ENCODE results near the gene FAM114A2. TPM values are rescaled to one million over a fixed set of nuclear protein-coding genes. Genes with fewer than 3 reads are reported as not detected.
A peak's percentile ranks its signal among the peaks of the same experiment; 100 is the strongest.

The FAM114A2 gene
- total and polyA plus RNA-seq, 9 donors, result 14.0 to 42.4 (median 17.8) TPM

GRCh38 chr5:153979028-153979783 lies 59.5 kb downstream of the FAM114A2 start:
- Histone ChIP-seq H3K27ac (ENCODE audit: low read length) (no peak overlapping the region), H3K4me3 (ENCODE audit: low read length) (no peak overlapping the region), H3K4me1 (ENCODE audit: control insufficient read depth, insufficient read depth, low read length) (no peaks in the 10 kb centered on the region), H3K36me3 (ENCODE audit: control insufficient read depth, insufficient read depth, low read length) (no peaks in the 10 kb centered on the region), H3K9me3 (replicated peaks; ENCODE audit: control insufficient read depth, low read depth, low read length) (no peaks in the 10 kb centered on the region), H3K27me3 (ENCODE audit: control insufficient read depth, insufficient read depth, low read length) (peaks cover 4% of the 10 kb centered on the region)
- no peak for DNase-seq
- WGBS (ENCODE audit: insufficient coverage), result no CpG with 5 or more reads among the region's 4 CpGs

GRCh38 chr5:153974813-153975163 lies 63.9 kb downstream of the FAM114A2 start:
- Histone ChIP-seq H3K36me3 (ENCODE audit: control insufficient read depth, insufficient read depth, low read length) (no peaks in the 10 kb centered on the region), H3K4me1 (ENCODE audit: control insufficient read depth, insufficient read depth, low read length) (no peaks in the 10 kb centered on the region)
- no peak for DNase-seq

GRCh38 chr5:153974131-153974812 lies 64.4 kb downstream of the FAM114A2 start:
- DNase-seq, result peak; percentile 62
- H3K4me3 ChIP-seq (ENCODE audit: low read length), result no peak overlapping the region
- 14% methylated on average over 7 of the region's 7 CpGs for WGBS (ENCODE audit: insufficient coverage)

More at GRCh38 chr5:153974813-153975163, 63.9 kb downstream of the FAM114A2 start:
- Histone ChIP-seq H3K4me3 (ENCODE audit: low read length) (no peak overlapping the region), H3K27ac (ENCODE audit: low read length) (no peak overlapping the region), H3K27me3 (ENCODE audit: control insufficient read depth, insufficient read depth, low read length) (peaks cover 4% of the 10 kb centered on the region), H3K9me3 (replicated peaks; ENCODE audit: control insufficient read depth, low read depth, low read length) (no peaks in the 10 kb centered on the region)

GRCh38 chr5:153972240-153972639 lies 66.5 kb downstream of the FAM114A2 start:
- DNase-seq, result no peak
- WGBS (ENCODE audit: insufficient coverage), result 80% methylated on average over 1 of the region's 2 CpGs
- no peaks in the 10 kb centered on the region for H3K9me3 ChIP-seq (replicated peaks; ENCODE audit: control insufficient read depth, low read depth, low read length)
- H3K36me3 ChIP-seq (ENCODE audit: control insufficient read depth, insufficient read depth, low read length), result no peaks in the 10 kb centered on the region
- H3K4me3 ChIP-seq (ENCODE audit: low read length), result no peak overlapping the region
- H3K27me3 ChIP-seq (ENCODE audit: control insufficient read depth, insufficient read depth, low read length), result peaks cover 4% of the 10 kb centered on the region
- H3K4me1 ChIP-seq (ENCODE audit: control insufficient read depth, insufficient read depth, low read length), result no peaks in the 10 kb centered on the region
- no peak overlapping the region for H3K27ac ChIP-seq (ENCODE audit: low read length)

More at GRCh38 chr5:153974131-153974812, 64.4 kb downstream of the FAM114A2 start:
- Histone ChIP-seq H3K9me3 (replicated peaks; ENCODE audit: control insufficient read depth, low read depth, low read length) (no peaks in the 10 kb centered on the region), H3K27me3 (ENCODE audit: control insufficient read depth, insufficient read depth, low read length) (peaks cover 4% of the 10 kb centered on the region), H3K27ac (ENCODE audit: low read length) (no peak overlapping the region), H3K36me3 (ENCODE audit: control insufficient read depth, insufficient read depth, low read length) (no peaks in the 10 kb centered on the region), H3K4me1 (ENCODE audit: control insufficient read depth, insufficient read depth, low read length) (no peaks in the 10 kb centered on the region)

- H3K4me1 ChIP-seq (ENCODE audit: control insufficient read depth, insufficient read depth, low read length), result no peaks in the 10 kb centered on the region
- H3K27me3 ChIP-seq (ENCODE audit: control insufficient read depth, insufficient read depth, low read length), result no peaks in the 10 kb centered on the region
- DNase-seq, result no peak
- H3K36me3 ChIP-seq (ENCODE audit: control insufficient read depth, insufficient read depth, low read length), result no peaks in the 10 kb centered on the region
- WGBS (ENCODE audit: insufficient coverage), result 60% methylated on average over 1 of the region's 3 CpGs
- H3K27ac ChIP-seq (ENCODE audit: low read length), result no peak overlapping the region
- H3K9me3 ChIP-seq (replicated peaks; ENCODE audit: control insufficient read depth, low read depth, low read length), result no peaks in the 10 kb centered on the region
- H3K4me3 ChIP-seq (ENCODE audit: low read length), result no peak overlapping the region
These were observed 68.2 kb downstream of the FAM114A2 start for GRCh38 chr5:153970496-153970895.

GRCh38 chr5:153969563-153969895 lies 69.2 kb downstream of the FAM114A2 start:
- peaks cover 4% of the 10 kb centered on the region for H3K4me1 ChIP-seq (ENCODE audit: control insufficient read depth, insufficient read depth, low read length)
- H3K9me3 ChIP-seq (replicated peaks; ENCODE audit: control insufficient read depth, low read depth, low read length), result no peaks in the 10 kb centered on the region
- no peaks in the 10 kb centered on the region for H3K36me3 ChIP-seq (ENCODE audit: control insufficient read depth, insufficient read depth, low read length)
- DNase-seq, result no peak
- H3K27ac ChIP-seq (ENCODE audit: low read length), result no peak overlapping the region
- H3K4me3 ChIP-seq (ENCODE audit: low read length), result no peak overlapping the region
- no peaks in the 10 kb centered on the region for H3K27me3 ChIP-seq (ENCODE audit: control insufficient read depth, insufficient read depth, low read length)
- WGBS (ENCODE audit: insufficient coverage), result no CpG with 5 or more reads among the region's 3 CpGs

- Histone ChIP-seq H3K4me1 (ENCODE audit: control insufficient read depth, insufficient read depth, low read length) (peaks cover 4% of the 10 kb centered on the region), H3K9me3 (replicated peaks; ENCODE audit: control insufficient read depth, low read depth, low read length) (no peaks in the 10 kb centered on the region), H3K36me3 (ENCODE audit: control insufficient read depth, insufficient read depth, low read length) (no peaks in the 10 kb centered on the region), H3K4me3 (ENCODE audit: low read length) (no peak overlapping the region), H3K27me3 (ENCODE audit: control insufficient read depth, insufficient read depth, low read length) (no peaks in the 10 kb centered on the region), H3K27ac (ENCODE audit: low read length) (no peak overlapping the region)
- no peak for DNase-seq
- WGBS (ENCODE audit: insufficient coverage), result 72% methylated on average over 4 of the region's 10 CpGs
These were observed 69.7 kb downstream of the FAM114A2 start for GRCh38 chr5:153968761-153969562.

- no peak overlapping the region for H3K4me3 ChIP-seq (ENCODE audit: low read length)
- H3K27ac ChIP-seq (ENCODE audit: low read length), result no peak overlapping the region
- H3K4me1 ChIP-seq (ENCODE audit: control insufficient read depth, insufficient read depth, low read length), result peaks cover 4% of the 10 kb centered on the region
- no peaks in the 10 kb centered on the region for H3K36me3 ChIP-seq (ENCODE audit: control insufficient read depth, insufficient read depth, low read length)
- no peaks in the 10 kb centered on the region for H3K27me3 ChIP-seq (ENCODE audit: control insufficient read depth, insufficient read depth, low read length)
- DNase-seq, result peak; percentile 77
- no CpG with 5 or more reads among the region's 10 CpGs for WGBS (ENCODE audit: insufficient coverage)
- H3K9me3 ChIP-seq (replicated peaks; ENCODE audit: control insufficient read depth, low read depth, low read length), result no peaks in the 10 kb centered on the region
These were observed 73.6 kb downstream of the FAM114A2 start for GRCh38 chr5:153964880-153965645.

GRCh38 chr5:153964191-153964879 lies 74.4 kb downstream of the FAM114A2 start:
- DNase-seq, result no peak
- H3K4me1 ChIP-seq (ENCODE audit: control insufficient read depth, insufficient read depth, low read length), result peaks cover 9% of the 10 kb centered on the region
- no peaks in the 10 kb centered on the region for H3K27me3 ChIP-seq (ENCODE audit: control insufficient read depth, insufficient read depth, low read length)
- no peaks in the 10 kb centered on the region for H3K36me3 ChIP-seq (ENCODE audit: control insufficient read depth, insufficient read depth, low read length)
- H3K9me3 ChIP-seq (replicated peaks; ENCODE audit: control insufficient read depth, low read depth, low read length), result no peaks in the 10 kb centered on the region
- no peak overlapping the region for H3K27ac ChIP-seq (ENCODE audit: low read length)
- 67% methylated on average over 11 of the region's 17 CpGs for WGBS (ENCODE audit: insufficient coverage)
- H3K4me3 ChIP-seq (ENCODE audit: low read length), result no peak overlapping the region

Measured in muscle of leg (tissue), 11 donors.